Activated T-helper 1 cell treated with anti-CD3 and anti-CD28 coated beads, Interleukin-12 subunit alpha, Interleukin-12 subunit beta, Interleukin-2, Interleukin-4 antibody, amounts not matched to agents 30 ng/mL and 10 ng/mL and 1 ng/mL, durations not matched to agents 14 hours and 24 hours and 36 hours (primary cell): ENCODE data around the gene LOXHD1. TPM values are rescaled to one million over a fixed set of nuclear protein-coding genes. Genes with fewer than 3 reads are reported as not detected.

ENCODE experiments used
- DNase-seq: peaks from one replicate; pipeline ENCODE4 v3.0.0; 2021; ENCODE audit warnings: low spot score
- H3K27ac Mint-ChIP-seq: one replicate; pipeline ENCODE4 v1.8.0; 2021; ENCODE audit warnings: mild to moderate bottlenecking, mixed read lengths
- H3K27me3 Mint-ChIP-seq: one replicate; pipeline ENCODE4 v1.8.0; 2022; ENCODE audit warnings: mild to moderate bottlenecking, moderate library complexity, mixed read lengths; ENCODE audit not compliant: insufficient read depth
- H3K36me3 Mint-ChIP-seq: one replicate; pipeline ENCODE4 v1.8.0; 2021; ENCODE audit warnings: low read depth, mixed read lengths
- H3K4me1 Mint-ChIP-seq: one replicate; pipeline ENCODE4 v1.8.0; 2021; ENCODE audit warnings: low read depth, mixed read lengths
- H3K4me3 Mint-ChIP-seq: one replicate; pipeline ENCODE4 v1.8.0; 2021; ENCODE audit warnings: mild to moderate bottlenecking, moderate library complexity, mixed read lengths
- H3K9me3 Mint-ChIP-seq: one replicate; pipeline ENCODE4 v1.8.0; 2021; ENCODE audit warnings: mixed read lengths
- intact Hi-C: fragments of 100-400 bp; cut with micrococcal nuclease; formaldehyde crosslinking; loops from one replicate; pipeline ENCODE4 v1.15.1; 2024
- total RNA-seq: library from RNA; stranded (reverse); gene quantifications from 2 replicates; pipeline ENCODE4 v1.2.3, GENCODE V29; 2022

The LOXHD1 gene
- total RNA-seq, 1 donor from 2014 or later: not detected

GRCh38 chr18:46559946-46560670 lies 96.9 kb downstream of the LOXHD1 start:
- peaks cover 3% of the 10 kb centered on the region for H3K27me3 Mint-ChIP-seq
- DNase-seq: no peak
- no peak overlapping the region for H3K27ac Mint-ChIP-seq
- no peak overlapping the region for H3K4me3 Mint-ChIP-seq
- no peaks in the 10 kb centered on the region for H3K36me3 Mint-ChIP-seq
- no peaks in the 10 kb centered on the region for H3K9me3 Mint-ChIP-seq
- no peaks in the 10 kb centered on the region for H3K4me1 Mint-ChIP-seq
- intact Hi-C loops: loop anchor here (1.0 kb wide), 1 partner anchor 98 kb away; no protein-coding TSS in a partner anchor

- intact Hi-C loops: loop anchor here (1.0 kb wide), 1 partner anchor 99 kb away; no protein-coding TSS in a partner anchor
- H3K4me1 Mint-ChIP-seq: no peaks in the 10 kb centered on the region
- no peak for DNase-seq
- H3K9me3 Mint-ChIP-seq: no peaks in the 10 kb centered on the region
- H3K27me3 Mint-ChIP-seq: peaks cover 1% of the 10 kb centered on the region
- no peaks in the 10 kb centered on the region for H3K36me3 Mint-ChIP-seq
- H3K4me3 Mint-ChIP-seq: no peak overlapping the region
- no peak overlapping the region for H3K27ac Mint-ChIP-seq
Observed at GRCh38 chr18:46559296-46559695, 97.7 kb downstream of the LOXHD1 start.

- no peak for DNase-seq
- intact Hi-C loops: no loop called here
- H3K27me3 Mint-ChIP-seq: no peaks in the 10 kb centered on the region
- no peak overlapping the region for H3K4me3 Mint-ChIP-seq
- H3K4me1 Mint-ChIP-seq: no peaks in the 10 kb centered on the region
- no peak overlapping the region for H3K27ac Mint-ChIP-seq
- no peaks in the 10 kb centered on the region for H3K9me3 Mint-ChIP-seq
- no peaks in the 10 kb centered on the region for H3K36me3 Mint-ChIP-seq
Observed at GRCh38 chr18:46556590-46557206, 100.3 kb downstream of the LOXHD1 start.

GRCh38 chr18:46555724-46556123 lies 101.3 kb downstream of the LOXHD1 start:
- no peaks in the 10 kb centered on the region for H3K27me3 Mint-ChIP-seq
- DNase-seq: no peak
- no peak overlapping the region for H3K27ac Mint-ChIP-seq
- no peaks in the 10 kb centered on the region for H3K36me3 Mint-ChIP-seq
- no peaks in the 10 kb centered on the region for H3K9me3 Mint-ChIP-seq
- intact Hi-C loops: loop anchor here (1.0 kb wide), 1 partner anchor 103 kb away; no protein-coding TSS in a partner anchor
- no peak overlapping the region for H3K4me3 Mint-ChIP-seq
- H3K4me1 Mint-ChIP-seq: no peaks in the 10 kb centered on the region

- Mint-ChIP-seq H3K9me3 (no peaks in the 10 kb centered on the region), H3K4me3 (no peak overlapping the region), H3K36me3 (no peaks in the 10 kb centered on the region), H3K4me1 (no peaks in the 10 kb centered on the region), H3K27ac (no peak overlapping the region), H3K27me3 (no peaks in the 10 kb centered on the region)
- intact Hi-C loops: loop anchor here (1.0 kb wide), 1 partner anchor 103 kb away; no protein-coding TSS in a partner anchor
- no peak for DNase-seq
Observed at GRCh38 chr18:46555213-46555612, 101.8 kb downstream of the LOXHD1 start.

GRCh38 chr18:46554406-46555080 lies 102.5 kb downstream of the LOXHD1 start:
- no peak for DNase-seq
- H3K27me3 Mint-ChIP-seq: no peaks in the 10 kb centered on the region
- H3K4me1 Mint-ChIP-seq: no peaks in the 10 kb centered on the region
- intact Hi-C loops: loop anchor here (1.0 kb wide), 1 partner anchor 104 kb away; no protein-coding TSS in a partner anchor
- H3K27ac Mint-ChIP-seq: no peak overlapping the region
- no peaks in the 10 kb centered on the region for H3K9me3 Mint-ChIP-seq
- H3K36me3 Mint-ChIP-seq: no peaks in the 10 kb centered on the region
- no peak overlapping the region for H3K4me3 Mint-ChIP-seq

GRCh38 chr18:46550609-46551008 lies 106.4 kb downstream of the LOXHD1 start:
- intact Hi-C loops: no loop called here
- Mint-ChIP-seq H3K4me1 (no peaks in the 10 kb centered on the region), H3K27ac (no peak overlapping the region), H3K27me3 (peaks cover 2% of the 10 kb centered on the region), H3K36me3 (no peaks in the 10 kb centered on the region), H3K4me3 (no peak overlapping the region), H3K9me3 (peaks cover 5% of the 10 kb centered on the region)
- DNase-seq: no peak

- Mint-ChIP-seq H3K27me3 (peaks cover 4% of the 10 kb centered on the region), H3K36me3 (no peaks in the 10 kb centered on the region), H3K9me3 (peaks cover 5% of the 10 kb centered on the region), H3K27ac (no peak overlapping the region), H3K4me1 (no peaks in the 10 kb centered on the region), H3K4me3 (no peak overlapping the region)
- intact Hi-C loops: no loop called here
- no peak for DNase-seq
Observed at GRCh38 chr18:46547520-46547919, 109.5 kb downstream of the LOXHD1 start.

- H3K36me3 Mint-ChIP-seq: no peaks in the 10 kb centered on the region
- intact Hi-C loops: no loop called here
- H3K4me1 Mint-ChIP-seq: no peaks in the 10 kb centered on the region
- H3K27ac Mint-ChIP-seq: no peak overlapping the region
- peaks cover 5% of the 10 kb centered on the region for H3K9me3 Mint-ChIP-seq
- no peak for DNase-seq
- peaks cover 4% of the 10 kb centered on the region for H3K27me3 Mint-ChIP-seq
- H3K4me3 Mint-ChIP-seq: no peak overlapping the region
Observed at GRCh38 chr18:46546111-46546640, 110.8 kb downstream of the LOXHD1 start.

- peaks cover 4% of the 10 kb centered on the region for H3K27me3 Mint-ChIP-seq
- no peaks in the 10 kb centered on the region for H3K36me3 Mint-ChIP-seq
- H3K27ac Mint-ChIP-seq: no peak overlapping the region
Observed at GRCh38 chr18:46542545-46542944, 114.5 kb downstream of the LOXHD1 start.

GRCh38 chr18:46541626-46542189 lies 115.3 kb downstream of the LOXHD1 start:
- intact Hi-C loops: no loop called here
- Mint-ChIP-seq H3K27ac (no peak overlapping the region), H3K27me3 (peaks cover 4% of the 10 kb centered on the region), H3K4me1 (no peaks in the 10 kb centered on the region), H3K36me3 (no peaks in the 10 kb centered on the region), H3K9me3 (peaks cover 5% of the 10 kb centered on the region), H3K4me3 (no peak overlapping the region)
- DNase-seq: no peak

More at GRCh38 chr18:46542545-46542944, 114.5 kb downstream of the LOXHD1 start:
- no peak for DNase-seq
- intact Hi-C loops: no loop called here
- Mint-ChIP-seq H3K9me3 (peaks cover 5% of the 10 kb centered on the region), H3K4me1 (no peaks in the 10 kb centered on the region), H3K4me3 (no peak overlapping the region)

GRCh38 chr18:46538376-46538775 lies 118.6 kb downstream of the LOXHD1 start:
- H3K4me1 Mint-ChIP-seq: no peaks in the 10 kb centered on the region
- no peaks in the 10 kb centered on the region for H3K9me3 Mint-ChIP-seq
- H3K4me3 Mint-ChIP-seq: no peak overlapping the region
- H3K27me3 Mint-ChIP-seq: peaks cover 4% of the 10 kb centered on the region
- no peak overlapping the region for H3K27ac Mint-ChIP-seq
- no peak for DNase-seq
- intact Hi-C loops: no loop called here
- no peaks in the 10 kb centered on the region for H3K36me3 Mint-ChIP-seq
